Endometrial microvascular endothelial cells (primary cell): Measurements from ENCODE around the gene PTPN14. TPM values are rescaled to one million over a fixed set of nuclear protein-coding genes. Genes with fewer than 3 reads are reported as not detected.

ENCODE experiments used
- in situ Hi-C: cut with HindIII; loops from 2 replicates; pipeline ENCODE4 v1.10.0; 2017; ENCODE audit warnings: low sequenced_read_pairs, low pct_unique_long_range_greater_than_20kb; ENCODE audit errors: inconsistent ontology term
- total RNA-seq: library from RNA; depleted of rRNA; stranded (reverse); fragments of >200 nt; gene quantifications from one replicate; pipeline ENCODE4 v1.2.3, GENCODE V29; 2015; ENCODE audit errors: inconsistent ontology term

PTPN14 gene
- total RNA-seq, 1 donor from 2014 or later = 63.4 TPM

- in situ Hi-C loops = no loop called here
Measured at GRCh38 chr1:214423045-214423444, 128.4 kb downstream of the PTPN14 start.

- in situ Hi-C loops = no loop called here
Measured at GRCh38 chr1:214422137-214422671, 129.2 kb downstream of the PTPN14 start.

- in situ Hi-C loops = no loop called here
Measured at GRCh38 chr1:214420833-214421232, 130.6 kb downstream of the PTPN14 start.

- in situ Hi-C loops = no loop called here
Measured at GRCh38 chr1:214420341-214420740, 131.1 kb downstream of the PTPN14 start.

GRCh38 chr1:214419650-214420049 is 131.8 kb downstream of the PTPN14 start:
- in situ Hi-C loops = no loop called here

- in situ Hi-C loops = no loop called here
Measured at GRCh38 chr1:214418391-214418790, 133.0 kb downstream of the PTPN14 start.

- in situ Hi-C loops = no loop called here
Measured at GRCh38 chr1:214417545-214418210, 133.7 kb downstream of the PTPN14 start.

GRCh38 chr1:214416858-214417257 is 134.5 kb downstream of the PTPN14 start:
- in situ Hi-C loops = no loop called here

GRCh38 chr1:214416417-214416816 is 135.0 kb downstream of the PTPN14 start:
- in situ Hi-C loops = no loop called here

GRCh38 chr1:214415131-214415530 is 136.3 kb downstream of the PTPN14 start:
- in situ Hi-C loops = no loop called here

GRCh38 chr1:214414691-214415090 is 136.7 kb downstream of the PTPN14 start:
- in situ Hi-C loops = no loop called here

GRCh38 chr1:214413315-214413714 is 138.1 kb downstream of the PTPN14 start:
- in situ Hi-C loops = no loop called here

- in situ Hi-C loops = no loop called here
Measured at GRCh38 chr1:214404571-214405213, 146.7 kb downstream of the PTPN14 start.

- in situ Hi-C loops = no loop called here
Measured at GRCh38 chr1:214404154-214404553, 147.2 kb downstream of the PTPN14 start.

GRCh38 chr1:214403431-214403830 is 148.0 kb downstream of the PTPN14 start:
- in situ Hi-C loops = no loop called here

- in situ Hi-C loops = no loop called here
Measured at GRCh38 chr1:214402613-214403083, 148.8 kb downstream of the PTPN14 start.

GRCh38 chr1:214401666-214402065 is 149.7 kb downstream of the PTPN14 start:
- in situ Hi-C loops = no loop called here

- in situ Hi-C loops = no loop called here
Measured at GRCh38 chr1:214400131-214400530, 151.3 kb downstream of the PTPN14 start.

- in situ Hi-C loops = no loop called here
Measured at GRCh38 chr1:214398490-214398889, 152.9 kb downstream of the PTPN14 start.

GRCh38 chr1:214397497-214397896 is 153.9 kb downstream of the PTPN14 start:
- in situ Hi-C loops = no loop called here
